SK-N-SH treated with all-trans-retinoic acid at 6 μM for 48 hours (cell line): ENCODE data around the gene TMEM18.

Source experiments
- ATAC-seq: fragments of 200-7000 bp; cut with Tn5 transposase; 3 replicates; pipeline ENCODE4 v1.9.1; 2020; ENCODE audit warnings: mild to moderate bottlenecking, moderate library complexity
- ARNTL ChIP-seq: fragments of 450-650 bp; formaldehyde crosslinking; IDR thresholded peaks from 2 replicates; pipeline ENCODE4 v1.5.0; 2020; ENCODE audit warnings: low read depth, mild to moderate bottlenecking, moderate library complexity, borderline replicate concordance
- BACH2 ChIP-seq: fragments of 250-450 bp; sonication (Bioruptor Pico); IDR thresholded peaks from 2 replicates; pipeline ENCODE4 v1.9.0; 2021; ENCODE audit warnings: mild to moderate bottlenecking, borderline replicate concordance
- CREB5 ChIP-seq: fragments of 250-450 bp; sonication (Bioruptor Pico); IDR thresholded peaks from 2 replicates; pipeline ENCODE4 v1.5.1; 2020; ENCODE audit warnings: low read depth, mild to moderate bottlenecking, moderate library complexity
- CSDC2 ChIP-seq: fragments of 250-450 bp; sonication (Bioruptor Pico); IDR thresholded peaks from 2 replicates; pipeline ENCODE4 v1.5.0; 2020; ENCODE audit warnings: mild to moderate bottlenecking, moderate library complexity
- CSRNP3 ChIP-seq: fragments of 250-450 bp; sonication (Bioruptor Pico); IDR thresholded peaks from 2 replicates; pipeline ENCODE4 v1.5.1; 2021; ENCODE audit warnings: mild to moderate bottlenecking, moderate library complexity
- ESRRG ChIP-seq: fragments of 250-450 bp; sonication (Bioruptor Pico); IDR thresholded peaks from 2 replicates; pipeline ENCODE4 v1.6.1; 2021; ENCODE audit warnings: mild to moderate bottlenecking
- GLIS3 ChIP-seq: fragments of 250-450 bp; sonication (Bioruptor Pico); IDR thresholded peaks from 2 replicates; pipeline ENCODE4 v1.5.0; 2020; ENCODE audit warnings: mild to moderate bottlenecking, moderate library complexity
- OSR1 ChIP-seq: fragments of 250-450 bp; sonication (Bioruptor Pico); IDR thresholded peaks from 2 replicates; pipeline ENCODE4 v1.8.0; 2022; ENCODE audit warnings: moderate library complexity, mild to moderate bottlenecking, inconsistent platforms
- PATZ1 ChIP-seq: fragments of 250-450 bp; sonication (Bioruptor Pico); IDR thresholded peaks from 2 replicates; pipeline ENCODE4 v1.8.0; 2020; ENCODE audit warnings: mild to moderate bottlenecking, moderate library complexity, borderline replicate concordance
- PPARA ChIP-seq: fragments of 250-450 bp; sonication (Bioruptor Pico); IDR thresholded peaks from 2 replicates; pipeline ENCODE4 v1.5.0; 2020; ENCODE audit warnings: mild to moderate bottlenecking, borderline replicate concordance
- RARB ChIP-seq: fragments of 250-450 bp; sonication (Bioruptor Pico); IDR thresholded peaks from 2 replicates; pipeline ENCODE4 v1.8.0; 2021; ENCODE audit warnings: mild to moderate bottlenecking, moderate library complexity
- SNAI2 ChIP-seq: fragments of 250-450 bp; sonication (Bioruptor Pico); IDR thresholded peaks from 2 replicates; pipeline ENCODE4 v1.5.0; 2020; ENCODE audit warnings: mild to moderate bottlenecking, moderate library complexity
- TOX ChIP-seq: fragments of 250-450 bp; sonication (Bioruptor Pico); IDR thresholded peaks from 2 replicates; pipeline ENCODE4 v1.8.0; 2021; ENCODE audit warnings: mild to moderate bottlenecking, moderate library complexity, borderline replicate concordance
- ZC3H10 ChIP-seq: fragments of 250-450 bp; sonication (Bioruptor Pico); IDR thresholded peaks from 2 replicates; pipeline ENCODE4 v1.5.1; 2021; ENCODE audit warnings: mild to moderate bottlenecking, moderate library complexity
- ZFP3 ChIP-seq: fragments of 250-450 bp; sonication (Bioruptor Pico); IDR thresholded peaks from 2 replicates; pipeline ENCODE4 v1.5.0; 2020; ENCODE audit warnings: mild to moderate bottlenecking, moderate library complexity
- ZFP30 ChIP-seq: fragments of 450-650 bp; formaldehyde crosslinking; IDR thresholded peaks from 2 replicates; pipeline ENCODE4 v1.5.0; 2022; ENCODE audit warnings: mild to moderate bottlenecking, moderate library complexity
- ZNF565 ChIP-seq: fragments of 450-650 bp; formaldehyde crosslinking; conservative IDR thresholded peaks from 2 replicates; pipeline ENCODE4 v1.5.0; 2020; ENCODE audit warnings: low read depth, mild to moderate bottlenecking, moderate library complexity
- ZNF70 ChIP-seq: fragments of 450-650 bp; formaldehyde crosslinking; IDR thresholded peaks from 2 replicates; pipeline ENCODE4 v1.5.0; 2020; ENCODE audit warnings: mild to moderate bottlenecking, moderate library complexity
- ZNF8 ChIP-seq: fragments of 450-650 bp; formaldehyde crosslinking; IDR thresholded peaks from 2 replicates; pipeline ENCODE4 v1.5.0; 2020; ENCODE audit warnings: mild to moderate bottlenecking, moderate library complexity
- TF ChIP-seq, protein P1 (sequence below): fragments of 250-450 bp; sonication (Bioruptor Pico); IDR thresholded peaks from 2 replicates; pipeline ENCODE4 v1.5.0; 2020; ENCODE audit warnings: mild to moderate bottlenecking, moderate library complexity

TMEM18 gene

DNA sequence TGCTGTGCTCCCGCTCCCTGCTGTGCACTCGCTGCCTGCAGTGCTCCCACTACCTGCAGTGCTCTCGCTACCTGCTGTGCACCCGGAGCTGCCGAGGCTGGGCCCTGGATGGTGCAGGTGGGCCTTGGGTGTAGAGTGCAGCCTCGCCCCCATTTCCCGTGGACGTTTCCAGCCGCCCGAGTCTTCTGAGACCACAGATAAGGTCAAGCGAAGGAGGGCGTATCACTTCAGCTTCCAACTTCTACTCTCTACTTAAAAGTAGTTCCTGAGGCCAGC lies 15.9 kb downstream of the TMEM18 start:
- no peak for TF ChIP-seq CSDC2 (CRISPR knock-in tag)
- TF ChIP-seq ESRRG (CRISPR knock-in tag) = no peak
- TF ChIP-seq OSR1 = no peak
- TF ChIP-seq ZFP3 = no peak
- TF ChIP-seq PATZ1 (CRISPR knock-in tag) = no peak
- no peak for TF ChIP-seq PPARA (CRISPR knock-in tag)
- ATAC-seq = no peak

GRCh38 chr2:660586-661359 lies 16.4 kb downstream of the TMEM18 start:
- no peak for TF ChIP-seq ESRRG (CRISPR knock-in tag)
- no peak for TF ChIP-seq PPARA (CRISPR knock-in tag)
- no peak for TF ChIP-seq CSRNP3 (CRISPR knock-in tag)
- no peak for TF ChIP-seq TOX (CRISPR knock-in tag)
- no peak for TF ChIP-seq PATZ1 (CRISPR knock-in tag)
- no peak for TF ChIP-seq CSDC2 (CRISPR knock-in tag)
- TF ChIP-seq SNAI2 = no peak
- TF ChIP-seq CREB5 (CRISPR knock-in tag) = no peak
- TF ChIP-seq BACH2 (CRISPR knock-in tag) = no peak
- ATAC-seq = no peak

DNA sequence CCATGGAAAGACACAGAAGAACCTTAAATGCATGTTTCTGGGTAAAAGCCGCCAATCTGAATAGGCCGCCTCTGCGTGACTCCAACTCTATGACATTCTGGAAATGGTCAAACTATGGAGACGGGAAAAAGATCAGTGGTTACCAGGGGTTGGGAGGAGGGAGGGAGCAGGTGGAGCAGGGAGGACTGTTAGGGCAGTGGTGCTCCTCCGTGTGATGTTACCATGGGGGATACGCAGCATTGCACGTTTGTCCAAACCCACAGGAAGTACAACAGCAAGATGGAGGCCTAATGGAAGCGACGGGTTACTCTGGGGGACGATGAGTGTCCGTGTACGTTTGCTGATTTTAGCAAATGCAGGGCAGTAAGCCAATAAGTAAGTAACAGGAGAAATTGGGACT lies 17.2 kb downstream of the TMEM18 start:
- TF ChIP-seq GLIS3 = no peak
- no peak for ATAC-seq

GRCh38 chr2:658426-658825 lies 18.8 kb downstream of the TMEM18 start:
- TF ChIP-seq TOX (CRISPR knock-in tag) (no peak), ARNTL (CRISPR knock-in tag) (no peak), ZNF8 (CRISPR knock-in tag) (no peak), ZFP30 (CRISPR knock-in tag) (no peak), ZNF565 (CRISPR knock-in tag) (no peak), ZNF70 (no peak), RARB (CRISPR knock-in tag) (no peak), GLIS3 (no peak), PATZ1 (CRISPR knock-in tag) (no peak)
- no peak for ATAC-seq

GRCh38 chr2:657766-658165 lies 19.4 kb downstream of the TMEM18 start:
- no peak for ATAC-seq
- TF ChIP-seq CSRNP3 (CRISPR knock-in tag) (no peak), CREB5 (CRISPR knock-in tag) (no peak), TOX (CRISPR knock-in tag) (no peak), ZC3H10 (CRISPR knock-in tag) (no peak), BACH2 (CRISPR knock-in tag) (no peak), ESRRG (CRISPR knock-in tag) (no peak)
- TF ChIP-seq, protein P1, sequence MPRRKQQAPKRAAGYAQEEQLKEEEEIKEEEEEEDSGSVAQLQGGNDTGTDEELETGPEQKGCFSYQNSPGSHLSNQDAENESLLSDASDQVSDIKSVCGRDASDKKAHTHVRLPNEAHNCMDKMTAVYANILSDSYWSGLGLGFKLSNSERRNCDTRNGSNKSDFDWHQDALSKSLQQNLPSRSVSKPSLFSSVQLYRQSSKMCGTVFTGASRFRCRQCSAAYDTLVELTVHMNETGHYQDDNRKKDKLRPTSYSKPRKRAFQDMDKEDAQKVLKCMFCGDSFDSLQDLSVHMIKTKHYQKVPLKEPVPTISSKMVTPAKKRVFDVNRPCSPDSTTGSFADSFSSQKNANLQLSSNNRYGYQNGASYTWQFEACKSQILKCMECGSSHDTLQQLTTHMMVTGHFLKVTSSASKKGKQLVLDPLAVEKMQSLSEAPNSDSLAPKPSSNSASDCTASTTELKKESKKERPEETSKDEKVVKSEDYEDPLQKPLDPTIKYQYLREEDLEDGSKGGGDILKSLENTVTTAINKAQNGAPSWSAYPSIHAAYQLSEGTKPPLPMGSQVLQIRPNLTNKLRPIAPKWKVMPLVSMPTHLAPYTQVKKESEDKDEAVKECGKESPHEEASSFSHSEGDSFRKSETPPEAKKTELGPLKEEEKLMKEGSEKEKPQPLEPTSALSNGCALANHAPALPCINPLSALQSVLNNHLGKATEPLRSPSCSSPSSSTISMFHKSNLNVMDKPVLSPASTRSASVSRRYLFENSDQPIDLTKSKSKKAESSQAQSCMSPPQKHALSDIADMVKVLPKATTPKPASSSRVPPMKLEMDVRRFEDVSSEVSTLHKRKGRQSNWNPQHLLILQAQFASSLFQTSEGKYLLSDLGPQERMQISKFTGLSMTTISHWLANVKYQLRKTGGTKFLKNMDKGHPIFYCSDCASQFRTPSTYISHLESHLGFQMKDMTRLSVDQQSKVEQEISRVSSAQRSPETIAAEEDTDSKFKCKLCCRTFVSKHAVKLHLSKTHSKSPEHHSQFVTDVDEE (CRISPR knock-in tag) = no peak
